GM15510 (cell line): ENCODE measurements around the gene DMD.

ENCODE experiments used
- POLR2A ChIP-seq: IDR thresholded peaks from 3 replicates; pipeline ENCODE4 v1.6.1; 2011; ENCODE audit warnings: borderline replicate concordance; ENCODE audit not compliant: insufficient read length; ENCODE audit errors: extremely low read depth

The DMD gene

DNA sequence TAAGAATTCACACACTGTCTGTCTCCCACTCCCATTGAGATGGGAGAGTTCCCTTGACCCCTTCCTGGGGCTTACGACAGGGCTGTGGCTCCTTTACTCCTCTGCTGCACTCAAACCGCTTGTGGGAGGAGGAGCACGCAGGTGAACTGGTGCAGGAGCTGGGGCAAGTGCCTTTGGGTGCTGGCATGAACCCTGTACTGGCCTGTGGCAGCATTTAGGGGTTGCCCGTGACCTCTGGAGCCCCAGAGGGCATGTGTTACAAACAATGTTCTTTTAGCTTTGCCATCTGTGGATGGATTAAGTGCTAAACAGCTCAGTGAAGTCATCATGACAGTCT lies 2117.7 kb downstream of the DMD start:
- no peak for TF ChIP-seq POLR2A

DNA sequence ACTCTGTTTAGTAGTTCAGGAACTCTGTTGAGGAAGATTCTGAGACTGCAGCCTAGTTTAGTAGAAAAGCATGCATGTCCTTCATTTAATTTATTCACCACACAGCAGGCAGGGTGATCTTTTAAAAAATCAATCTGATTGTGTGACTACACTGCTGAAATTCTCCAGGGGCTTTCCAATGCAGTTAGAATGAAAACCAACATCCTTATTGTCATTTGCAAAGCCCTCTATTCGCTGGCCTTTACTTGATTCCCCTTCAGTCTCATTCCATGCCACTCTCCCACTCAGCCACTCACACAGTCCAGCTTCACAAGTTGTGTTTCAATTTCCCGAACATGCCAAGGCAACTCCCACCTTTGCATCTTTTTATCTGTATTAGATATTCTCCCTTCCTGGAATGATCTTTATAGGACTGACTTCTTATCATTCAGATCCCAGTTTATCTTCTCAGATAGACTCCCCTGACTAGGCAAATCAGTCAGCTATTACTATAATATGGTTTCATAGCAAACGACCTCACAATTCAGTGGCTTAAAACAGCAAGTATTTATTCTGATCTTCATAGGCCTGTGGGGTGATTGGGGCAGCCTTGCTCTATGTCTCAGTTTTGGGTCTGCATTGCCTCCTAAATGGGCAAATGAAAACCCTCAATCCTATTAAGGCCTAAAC lies 2118.2 kb downstream of the DMD start:
- no peak for TF ChIP-seq POLR2A

DNA sequence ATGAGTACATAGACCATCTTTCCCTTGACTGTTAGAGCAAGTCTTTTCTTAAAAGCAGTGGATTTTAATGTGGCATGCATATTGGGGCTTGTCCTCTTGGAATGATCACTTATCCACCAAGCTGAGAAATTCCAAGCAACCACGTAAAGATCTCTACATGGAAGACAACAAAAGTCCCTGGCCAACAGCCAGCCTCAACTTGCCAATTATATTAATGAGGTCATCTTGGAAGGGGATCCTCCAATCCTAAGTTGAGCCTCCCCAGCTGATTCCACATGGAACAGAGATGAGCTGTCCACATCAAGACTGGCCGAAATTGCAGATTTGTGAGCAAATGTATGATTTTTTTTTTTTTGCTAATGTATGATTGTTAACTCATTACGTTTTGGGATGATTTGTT lies 2118.9 kb downstream of the DMD start:
- TF ChIP-seq POLR2A = no peak

DNA sequence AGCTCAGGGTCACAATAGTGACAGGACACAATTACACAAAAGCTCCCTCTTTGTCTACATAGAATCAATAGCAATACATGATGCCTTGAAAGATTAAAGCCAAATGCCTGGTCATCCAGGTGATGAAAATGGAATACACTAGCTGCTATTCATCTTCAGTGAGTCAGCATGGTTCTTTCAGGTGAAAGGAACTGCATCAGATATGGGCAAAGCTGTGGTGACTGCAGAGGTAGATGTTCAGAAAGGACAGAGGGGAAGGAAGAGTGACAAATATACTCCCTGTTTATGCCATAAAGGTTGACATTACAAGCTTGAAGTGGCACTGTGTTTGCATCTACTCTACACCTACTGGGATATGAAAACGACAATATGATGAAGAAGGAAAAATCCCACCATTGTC lies 2119.5 kb downstream of the DMD start:
- TF ChIP-seq POLR2A = no peak

DNA sequence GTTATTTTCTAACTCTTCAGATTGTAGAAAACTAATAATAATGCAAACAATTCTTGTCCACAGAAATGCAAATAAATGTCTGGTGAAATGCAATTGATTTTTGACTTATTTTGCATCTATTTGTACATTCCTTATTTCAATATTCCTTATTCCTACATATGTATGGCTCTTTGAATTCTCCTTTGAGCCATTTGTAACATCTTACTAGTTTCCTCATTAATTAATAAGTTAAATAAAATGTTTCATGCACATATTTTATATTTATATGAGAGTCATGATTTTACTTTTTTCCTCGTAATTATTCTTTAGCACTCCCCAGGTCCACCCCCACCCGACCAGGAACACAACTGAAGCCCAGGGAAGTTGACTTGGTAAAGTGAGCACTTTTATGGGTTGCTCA lies 2136.8 kb downstream of the DMD start:
- no peak for TF ChIP-seq POLR2A

DNA sequence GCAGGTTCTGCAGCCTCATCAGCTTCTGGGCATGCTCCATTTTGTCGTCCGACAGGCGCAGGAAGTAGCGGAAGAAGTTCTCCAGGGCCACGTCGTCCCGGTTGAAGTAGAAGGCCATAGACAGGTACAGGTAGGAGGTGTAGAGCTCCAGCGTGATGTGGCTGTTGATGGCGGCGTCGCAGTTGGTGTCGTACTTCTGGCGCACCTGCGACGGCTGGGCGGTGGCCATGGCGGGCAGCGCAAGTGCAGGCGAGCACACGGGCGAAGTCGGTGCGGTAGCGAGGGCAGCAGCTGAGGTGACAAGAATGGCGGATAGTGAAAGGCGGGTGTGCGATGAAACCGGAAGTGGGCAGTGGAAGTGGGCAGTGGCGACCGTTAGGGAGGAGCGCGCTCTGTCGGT lies 2139.6 kb downstream of the DMD start, which contains the start of gene FTHL17:
Gene FTHL17 (minus strand): TSS at position 317 of the 400 bp plus-strand sequence. CDS start 88 bp downstream, at position 229.
- TF ChIP-seq POLR2A = no peak

DNA sequence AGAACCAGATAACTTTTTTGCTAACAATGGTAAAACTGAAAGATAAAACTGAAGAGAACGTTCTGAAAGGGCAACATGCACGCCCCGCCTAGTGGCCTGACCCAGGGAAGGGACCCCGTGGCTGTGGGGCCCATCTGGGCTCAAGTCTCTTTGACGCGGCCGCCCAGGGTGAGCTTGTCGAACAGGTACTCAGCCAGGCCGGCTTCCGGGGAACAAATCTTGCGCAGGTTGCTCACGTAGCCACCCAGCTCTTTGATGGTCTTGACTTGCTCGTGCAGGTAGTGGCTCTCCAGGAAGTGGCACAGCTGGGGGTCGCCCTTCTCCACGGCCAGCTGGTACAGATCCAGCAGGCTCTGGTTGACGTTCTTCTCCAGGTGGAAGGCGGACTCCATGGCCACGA lies 2140.1 kb downstream of the DMD start:
- TF ChIP-seq POLR2A = no peak

DNA sequence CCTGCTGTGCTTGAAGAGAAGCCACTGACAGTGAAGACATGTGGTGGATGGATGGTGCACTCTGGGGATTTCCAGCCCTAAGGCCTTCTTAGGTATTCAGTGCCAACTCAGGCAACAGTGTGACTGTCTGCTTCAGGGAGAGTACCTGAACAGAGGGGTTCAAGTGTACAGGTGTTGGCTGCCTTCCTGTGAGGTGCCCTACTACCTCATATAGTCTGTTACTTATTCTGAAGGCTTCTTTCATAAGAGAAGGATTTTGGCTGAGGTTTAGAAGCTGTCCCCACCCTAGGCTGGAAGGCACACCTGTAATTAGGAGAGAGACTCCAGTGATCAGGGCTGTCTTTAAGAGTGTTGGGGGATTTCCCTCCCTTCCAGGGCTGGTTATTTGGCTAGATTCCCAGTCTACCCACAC lies 2141.3 kb downstream of the DMD start:
- no peak for TF ChIP-seq POLR2A
